GM12864 (cell line): ENCODE measurements around the gene OR12D3.
"Not testable (repeated sequence)": the region's sequence is repeated elsewhere in the genome, so short reads cannot be mapped to it uniquely, and the experiment has no call there.

Experiments
- DNase-seq: peaks from one replicate; pipeline ENCODE4 v3.0.0-alpha.2; 2011; ENCODE audit warnings: low read depth
- H3K4me3 ChIP-seq: 2 replicates; pipeline ENCODE4 v1.5.1; 2011; ENCODE audit warnings: mild to moderate bottlenecking, low read depth, low read length, control low read depth
- TF ChIP-seq, protein P1 (sequence below): IDR thresholded peaks from 2 replicates; pipeline ENCODE4 v1.5.1; 2011; ENCODE audit warnings: low read depth, mild to moderate bottlenecking, moderate library complexity, low read length, control low read depth, inconsistent platforms; ENCODE audit errors: missing control alignments

Gene OR12D3

GRCh38 chr6:29395331-29395730, 20.2 kb upstream of the OR12D3 start, which contains the start of gene OR12D2:
OR12D2 (plus strand) TSS chr6:29395631; CDS start chr6:29396700, 1,069 bp downstream.
- TF ChIP-seq, protein P1, sequence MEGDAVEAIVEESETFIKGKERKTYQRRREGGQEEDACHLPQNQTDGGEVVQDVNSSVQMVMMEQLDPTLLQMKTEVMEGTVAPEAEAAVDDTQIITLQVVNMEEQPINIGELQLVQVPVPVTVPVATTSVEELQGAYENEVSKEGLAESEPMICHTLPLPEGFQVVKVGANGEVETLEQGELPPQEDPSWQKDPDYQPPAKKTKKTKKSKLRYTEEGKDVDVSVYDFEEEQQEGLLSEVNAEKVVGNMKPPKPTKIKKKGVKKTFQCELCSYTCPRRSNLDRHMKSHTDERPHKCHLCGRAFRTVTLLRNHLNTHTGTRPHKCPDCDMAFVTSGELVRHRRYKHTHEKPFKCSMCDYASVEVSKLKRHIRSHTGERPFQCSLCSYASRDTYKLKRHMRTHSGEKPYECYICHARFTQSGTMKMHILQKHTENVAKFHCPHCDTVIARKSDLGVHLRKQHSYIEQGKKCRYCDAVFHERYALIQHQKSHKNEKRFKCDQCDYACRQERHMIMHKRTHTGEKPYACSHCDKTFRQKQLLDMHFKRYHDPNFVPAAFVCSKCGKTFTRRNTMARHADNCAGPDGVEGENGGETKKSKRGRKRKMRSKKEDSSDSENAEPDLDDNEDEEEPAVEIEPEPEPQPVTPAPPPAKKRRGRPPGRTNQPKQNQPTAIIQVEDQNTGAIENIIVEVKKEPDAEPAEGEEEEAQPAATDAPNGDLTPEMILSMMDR: no peak
- no peak for DNase-seq
- no peak within 1 kb of the TSS for H3K4me3 ChIP-seq

DNA sequence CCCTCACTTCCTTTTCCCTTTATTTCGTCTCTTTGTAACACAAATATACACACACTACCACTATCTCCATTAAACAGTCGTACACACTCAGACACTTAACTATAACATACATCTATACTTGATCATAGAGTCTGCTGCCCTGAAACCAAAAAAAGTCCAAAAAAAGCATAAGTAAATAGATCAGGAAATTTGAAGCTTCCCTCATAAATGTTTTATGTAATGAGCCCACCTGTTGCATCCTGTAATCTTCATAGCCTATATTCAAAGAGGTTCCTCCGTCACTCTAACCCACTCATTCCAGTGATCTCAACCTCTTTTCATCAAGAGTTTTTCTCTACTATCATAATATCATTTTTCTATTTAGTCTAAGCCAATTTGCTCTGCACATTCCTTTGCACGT, 13.4 kb upstream of the OR12D3 start:
- TF ChIP-seq, protein P1: no peak
- DNase-seq: no peak
- H3K4me3 ChIP-seq: no peak overlapping the region

DNA sequence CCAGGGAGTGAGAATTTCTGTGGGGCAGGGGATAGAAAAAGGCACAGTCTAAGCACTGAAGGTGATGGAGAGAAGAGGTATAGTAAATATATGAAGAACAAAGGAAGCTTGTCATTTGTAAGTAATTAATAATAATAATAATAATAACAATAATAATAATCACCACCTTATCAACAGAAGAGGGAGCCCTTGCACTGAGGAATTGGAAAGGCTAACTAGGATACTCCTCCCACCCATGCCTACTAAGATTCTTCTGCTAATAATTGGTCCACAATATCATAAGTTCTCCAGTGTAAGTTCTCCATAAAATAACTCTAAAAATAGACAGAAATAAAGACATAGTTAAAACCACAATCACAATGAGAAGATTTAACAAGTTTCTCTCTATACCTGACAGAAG, 912 bp upstream of the OR12D3 start:
- TF ChIP-seq, protein P1: peak; percentile 17
- DNase-seq: no peak

DNA sequence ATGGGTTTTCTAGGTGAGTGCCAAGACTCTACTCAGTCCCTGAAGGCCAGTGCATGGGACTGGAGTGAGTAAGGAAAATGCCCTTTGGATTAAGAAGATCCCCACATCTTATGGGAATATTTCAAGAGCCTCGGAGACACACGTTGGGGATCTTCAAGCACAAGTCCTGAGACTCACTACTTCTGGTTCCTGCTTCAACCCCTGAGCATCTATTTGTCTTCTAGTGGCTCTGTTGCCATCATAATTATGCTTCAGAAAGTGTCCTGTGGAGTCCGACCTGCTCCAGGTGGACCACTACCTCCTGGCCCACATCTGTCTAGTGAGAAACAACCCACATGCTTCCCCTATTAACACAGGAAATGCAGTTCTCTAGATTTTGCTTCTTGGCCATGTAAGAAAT, 6.3 kb downstream of the OR12D3 start, which contains the start of gene OR5V1:
Gene OR5V1 (minus strand): TSS at position 101 of the 400 bp plus-strand sequence. CDS start 12,670 bp downstream, outside the sequence.
- DNase-seq: no peak
- no peak within 1 kb of the TSS for H3K4me3 ChIP-seq
- TF ChIP-seq, protein P1: no peak

More for the DNA sequence above, 912 bp upstream of the OR12D3 start:
- H3K4me3 ChIP-seq: no peak overlapping the region

GRCh38 chr6:29355603-29356002, 19.5 kb downstream of the OR12D3 start:
- TF ChIP-seq, protein P1: peak; percentile 22
- DNase-seq: no peak
- H3K4me3 ChIP-seq: no peak overlapping the region

DNA sequence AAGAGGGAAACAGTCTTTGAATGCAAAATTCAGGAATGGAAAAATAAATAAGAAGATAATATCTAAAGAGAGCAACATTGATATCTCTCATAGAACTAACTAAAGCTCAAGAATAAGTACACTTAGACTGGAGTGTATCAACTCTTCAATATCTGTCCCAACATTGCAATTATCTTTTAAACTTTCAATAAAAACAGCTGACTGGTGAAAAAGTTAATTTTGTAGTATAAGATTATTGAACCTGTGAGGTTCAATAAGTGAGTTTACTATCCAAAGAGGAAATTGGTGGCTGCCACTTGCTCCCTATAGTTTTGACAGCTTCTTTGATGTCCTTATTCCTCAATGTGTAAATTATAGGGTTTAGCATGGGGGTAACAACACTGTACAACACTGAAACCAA, 20.1 kb downstream of the OR12D3 start:
- DNase-seq: no peak
- TF ChIP-seq, protein P1: no peak
- H3K4me3 ChIP-seq: no peak overlapping the region

GRCh38 chr6:29349348-29349747, 25.7 kb downstream of the OR12D3 start:
- DNase-seq, H3K4me3 ChIP-seq: not testable (repeated sequence)
